Measurements from ENCODE around the gene NLRP3. TPM values are rescaled to one million over a fixed set of nuclear protein-coding genes. Genes with fewer than 3 reads are reported as not detected.

The NLRP3 gene
- total and polyA plus RNA-seq, 9 of the 15 experiments (the other 6 are each of a cell fraction or from before 2014, with no cell fraction given) = not detected

- no peak for TF ChIP-seq CBX3 (IDR thresholded peaks at IDR 0.05; ENCODE audit: borderline replicate concordance in 1 of 2, low read length in 2 of 2)
Observed at GRCh38 chr1:247368490-247369145, 47.4 kb upstream of the NLRP3 start (continued).

- intact Hi-C loops (cut with micrococcal nuclease) (loop anchor here (5.0 to 10.0 kb wide), 4 partner anchors 116 to 484 kb away; partner anchors contain the start of gene TRIM58), in situ Hi-C loops (cut with MboI) (no loop called here)
- H3K9ac ChIP-seq (ENCODE audit: insufficient read depth in 1 of 2, low read depth in 2 of 2, low read length in 2 of 2) = no peak overlapping the region
- H3K27ac ChIP-seq (ENCODE audit: extremely low read depth, low read depth, low read length) = peak overlapping the region; percentile 23; the same call in 1 of the 3 replicates
- DNase-seq (ENCODE audit: extremely low read depth in 1 of 4, low spot score in 3 of 4) (peak in 1 of 4 experiments; percentile 60), FAIRE-seq (no peak), ATAC-seq (peak; percentile 10)
- H3K36me3 ChIP-seq (ENCODE audit: control insufficient read depth, insufficient read depth, low read length) = no peaks in the 10 kb centered on the region
- BruUV-seq (replicated peaks) = no TSS peak
- no peaks in the 10 kb centered on the region for H3K9me1 ChIP-seq (ENCODE audit: control insufficient read depth, insufficient read depth, low read length)
- peak overlapping the region; percentile 5 for H3K4me2 ChIP-seq (ENCODE audit: insufficient read depth, low read length)
- no peaks in the 10 kb centered on the region for H4K20me1 ChIP-seq (replicated peaks; ENCODE audit: control insufficient read depth, insufficient read depth, low read length)
- no peak overlapping the region for H3K4me3 ChIP-seq
- CTCF ChIA-PET (ENCODE audit: low intra/inter-chr PET ratio) = no interaction called here
- 27% methylated on average over 16 of the region's 16 CpGs for WGBS (ENCODE audit: insufficient coverage, low coverage, missing lambda C conversion rate)
- H3K4me1 ChIP-seq (replicated peaks in 1 of 2; ENCODE audit: control insufficient read depth in 2 of 2, insufficient read depth in 2 of 2, low read length in 2 of 2) = peaks cover 6 to 28% of the 10 kb centered on the region in 2 experiments
- peak overlapping the region; percentile 53 for H2AFZ ChIP-seq (ENCODE audit: low read depth, low read length)
- no peaks in the 10 kb centered on the region; a peak in 1 of 5 replicates for H3K27me3 ChIP-seq (ENCODE audit: control insufficient read depth in 2 of 2, insufficient read depth in 2 of 2, low read length in 2 of 2)
- POLR2A ChIA-PET = interaction anchor here (0.9 kb wide), 1 partner anchor 10 kb away, joined by 3 read pairs; no protein-coding TSS in a partner anchor
- no peaks in the 10 kb centered on the region for H3K79me2 ChIP-seq (ENCODE audit: control insufficient read depth, insufficient read depth, low read length)
- H3K9me3 ChIP-seq (replicated peaks; ENCODE audit: control insufficient read depth, insufficient read depth, low read depth, low read length) = 0 out of 2 replicates have a peak, but pooled peaks cover 3% of the 10 kb centered on the region
- peak; percentile 91 for TF ChIP-seq NFIC (IDR thresholded peaks at IDR 0.05)
- TF ChIP-seq ARNT (IDR thresholded peaks at IDR 0.05) = peak in 1 of 2 experiments; percentile 19; a peak in 1 of 4 replicates
- TF ChIP-seq, protein P1, sequence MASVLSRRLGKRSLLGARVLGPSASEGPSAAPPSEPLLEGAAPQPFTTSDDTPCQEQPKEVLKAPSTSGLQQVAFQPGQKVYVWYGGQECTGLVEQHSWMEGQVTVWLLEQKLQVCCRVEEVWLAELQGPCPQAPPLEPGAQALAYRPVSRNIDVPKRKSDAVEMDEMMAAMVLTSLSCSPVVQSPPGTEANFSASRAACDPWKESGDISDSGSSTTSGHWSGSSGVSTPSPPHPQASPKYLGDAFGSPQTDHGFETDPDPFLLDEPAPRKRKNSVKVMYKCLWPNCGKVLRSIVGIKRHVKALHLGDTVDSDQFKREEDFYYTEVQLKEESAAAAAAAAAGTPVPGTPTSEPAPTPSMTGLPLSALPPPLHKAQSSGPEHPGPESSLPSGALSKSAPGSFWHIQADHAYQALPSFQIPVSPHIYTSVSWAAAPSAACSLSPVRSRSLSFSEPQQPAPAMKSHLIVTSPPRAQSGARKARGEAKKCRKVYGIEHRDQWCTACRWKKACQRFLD (CRISPR knock-in tag; IDR thresholded peaks at IDR 0.05) = no peak
- peak; percentile 63 for TF ChIP-seq VEZF1 (CRISPR knock-in tag; IDR thresholded peaks at IDR 0.05)
Observed at GRCh38 chr1:247370786-247371732, 44.9 kb upstream of the NLRP3 start.

All from K562 (cell line).